Cardiac muscle cell (in vitro differentiated cells and primary cell): Measurements from ENCODE around the gene CACNA1C. TPM values are rescaled to one million over a fixed set of nuclear protein-coding genes. Genes with fewer than 3 reads are reported as not detected.

ENCODE experiments used
- DNase-seq, 2 donors: peaks; one replicate each; pipeline versions ENCODE4 v3.0.0 to v3.0.0-alpha.2; 2010 to 2017; ENCODE audit warnings: low read depth in 1 of 2, low spot score in 1 of 2
- H3K27ac ChIP-seq: fragments of 200-600 bp; sonication (generic); 2 replicates; pipeline ENCODE4 v1.5.1; 2016
- H3K27me3 ChIP-seq: fragments of 200-600 bp; sonication (generic); 2 replicates; pipeline ENCODE4 v1.6.0; 2016; ENCODE audit warnings: control low read depth
- H3K36me3 ChIP-seq: fragments of 200-600 bp; sonication (generic); 2 replicates; pipeline ENCODE4 v1.5.1; 2016; ENCODE audit warnings: control low read depth
- H3K4me1 ChIP-seq: fragments of 200-600 bp; sonication (generic); 2 replicates; pipeline ENCODE4 v1.8.1; 2017; ENCODE audit warnings: low read depth, mild to moderate bottlenecking, mixed run types
- H3K4me3 ChIP-seq: fragments of 200-600 bp; sonication (generic); 2 replicates; pipeline ENCODE4 v1.5.1; 2016; ENCODE audit warnings: mild to moderate bottlenecking
- H3K9me3 ChIP-seq: fragments of 200-600 bp; sonication (generic); 2 replicates; pipeline ENCODE4 v1.5.1; 2017; ENCODE audit warnings: low read depth, mild to moderate bottlenecking, control low read depth
- polyA plus RNA-seq: library from polyadenylated mRNA; unstranded; fragments of >200 nt; fragmentation: Nextera tagmentation; extraction: Ambion mirVana; gene quantifications from 2 replicates; pipeline ENCODE4 v1.2.1, GENCODE V29; 2016
- total RNA-seq: library from RNA; depleted of rRNA; stranded (reverse); fragments of >200 nt; gene quantifications from 2 replicates; pipeline ENCODE4 v1.2.3, GENCODE V29; 2016
- TF ChIP-seq, protein P1 (sequence below): IDR thresholded peaks from 2 replicates; pipeline ENCODE4 v1.5.1; 2012; ENCODE audit warnings: low read depth, mild to moderate bottlenecking, low read length

Gene CACNA1C
- total and polyA plus RNA-seq, 2 experiments from 2014 or later = 40.8 to 77.8 TPM

DNA sequence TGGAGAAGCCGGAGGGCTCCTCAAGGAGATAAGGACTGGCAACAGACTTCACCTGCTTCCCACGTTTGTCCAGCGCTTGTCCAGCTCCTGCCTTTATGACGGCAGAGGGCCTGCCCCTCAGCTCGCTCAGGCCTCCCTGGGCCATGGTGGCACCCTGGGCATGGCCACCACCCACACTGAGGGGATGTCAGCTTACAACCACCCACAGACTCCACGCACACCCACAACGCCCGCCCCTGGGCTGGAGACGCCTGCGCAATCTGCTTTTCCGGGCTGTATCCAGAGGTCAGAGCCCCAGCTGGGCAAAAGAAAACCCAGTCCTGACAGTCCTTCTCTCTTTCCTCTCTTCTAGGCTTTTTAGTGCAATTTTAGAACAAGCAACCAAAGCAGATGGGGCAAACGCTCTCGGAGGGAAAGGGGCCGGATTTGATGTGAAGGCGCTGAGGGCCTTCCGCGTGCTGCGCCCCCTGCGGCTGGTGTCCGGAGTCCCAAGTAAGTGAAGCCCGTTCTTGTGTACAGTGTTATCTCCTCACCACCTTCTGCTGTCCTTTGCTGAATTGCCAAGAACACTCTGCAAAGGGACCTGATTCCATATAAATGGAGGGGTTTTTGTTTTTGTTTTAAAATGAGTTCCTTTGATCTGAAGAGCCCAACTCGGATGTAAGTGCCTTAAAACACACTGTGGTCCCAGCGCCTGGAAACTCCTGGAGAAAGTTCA is 404.6 kb downstream of the CACNA1C start:
- Histone ChIP-seq H3K27me3 (no peaks in the 10 kb centered on the region), H3K4me3 (no peak overlapping the region), H3K27ac (no peak overlapping the region), H3K4me1 (no peaks in the 10 kb centered on the region), H3K36me3 (peaks cover 5% of the 10 kb centered on the region), H3K9me3 (no peaks in the 10 kb centered on the region)
- TF ChIP-seq, protein P1, sequence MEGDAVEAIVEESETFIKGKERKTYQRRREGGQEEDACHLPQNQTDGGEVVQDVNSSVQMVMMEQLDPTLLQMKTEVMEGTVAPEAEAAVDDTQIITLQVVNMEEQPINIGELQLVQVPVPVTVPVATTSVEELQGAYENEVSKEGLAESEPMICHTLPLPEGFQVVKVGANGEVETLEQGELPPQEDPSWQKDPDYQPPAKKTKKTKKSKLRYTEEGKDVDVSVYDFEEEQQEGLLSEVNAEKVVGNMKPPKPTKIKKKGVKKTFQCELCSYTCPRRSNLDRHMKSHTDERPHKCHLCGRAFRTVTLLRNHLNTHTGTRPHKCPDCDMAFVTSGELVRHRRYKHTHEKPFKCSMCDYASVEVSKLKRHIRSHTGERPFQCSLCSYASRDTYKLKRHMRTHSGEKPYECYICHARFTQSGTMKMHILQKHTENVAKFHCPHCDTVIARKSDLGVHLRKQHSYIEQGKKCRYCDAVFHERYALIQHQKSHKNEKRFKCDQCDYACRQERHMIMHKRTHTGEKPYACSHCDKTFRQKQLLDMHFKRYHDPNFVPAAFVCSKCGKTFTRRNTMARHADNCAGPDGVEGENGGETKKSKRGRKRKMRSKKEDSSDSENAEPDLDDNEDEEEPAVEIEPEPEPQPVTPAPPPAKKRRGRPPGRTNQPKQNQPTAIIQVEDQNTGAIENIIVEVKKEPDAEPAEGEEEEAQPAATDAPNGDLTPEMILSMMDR = no peak
- DNase-seq = no peak

DNA sequence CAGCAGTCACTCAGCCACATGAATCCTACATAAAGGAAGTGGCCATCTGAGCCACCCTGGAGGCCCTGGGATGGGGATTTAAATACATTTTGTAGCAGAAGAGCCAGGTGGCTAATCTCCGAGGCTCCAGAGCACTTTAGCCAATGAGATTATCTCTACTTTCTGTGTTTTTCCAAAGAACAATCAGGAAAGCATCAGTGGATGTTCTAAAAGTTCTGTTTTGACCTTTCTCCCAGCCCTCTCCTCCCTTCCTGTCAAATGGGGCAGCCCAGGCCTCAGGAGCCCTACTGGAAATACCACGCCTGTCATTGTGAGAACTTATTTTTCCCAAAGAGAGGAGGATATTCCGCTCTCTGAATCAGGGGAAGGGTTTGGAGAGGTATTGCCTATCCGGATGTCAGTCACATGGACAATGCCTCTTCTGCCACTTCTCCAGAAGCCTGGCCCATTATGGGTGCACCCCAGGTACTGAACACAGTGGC is 405.2 kb downstream of the CACNA1C start:
- no peaks in the 10 kb centered on the region for H3K9me3 ChIP-seq
- H3K4me1 ChIP-seq = no peaks in the 10 kb centered on the region
- DNase-seq = no peak
- H3K4me3 ChIP-seq = no peak overlapping the region
- H3K27ac ChIP-seq = no peak overlapping the region
- H3K36me3 ChIP-seq = peaks cover 5% of the 10 kb centered on the region
- TF ChIP-seq, protein P1 = no peak
- no peaks in the 10 kb centered on the region for H3K27me3 ChIP-seq

DNA sequence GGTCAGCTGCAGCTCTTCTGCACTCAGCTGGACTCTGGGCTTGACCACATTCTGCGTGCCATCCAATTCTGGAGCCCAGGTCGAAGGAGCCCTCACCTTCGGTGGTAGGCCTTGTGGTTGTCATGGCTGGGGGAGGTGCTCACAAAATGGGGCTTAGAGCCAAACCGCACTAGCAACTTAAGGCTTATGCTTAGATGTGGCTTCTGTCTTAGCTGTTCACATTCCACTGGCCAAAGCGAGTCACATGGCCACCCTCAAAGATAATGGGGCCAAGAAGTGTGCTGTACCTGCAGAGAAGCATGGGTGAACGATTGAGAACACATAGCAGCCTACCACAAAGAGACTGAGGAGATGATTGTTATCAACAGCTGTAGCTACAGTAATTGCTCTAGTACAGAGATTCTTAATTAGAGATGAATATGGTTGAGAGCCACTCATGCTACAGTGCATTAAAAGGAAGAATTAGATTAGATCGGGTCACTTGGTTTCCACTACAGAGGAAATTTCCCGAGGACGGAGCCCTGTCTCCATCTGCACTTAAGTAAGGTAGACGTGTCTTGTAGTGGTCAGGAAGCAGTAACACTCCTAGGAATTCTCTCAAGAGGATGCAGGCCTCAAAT is 407.4 kb downstream of the CACNA1C start:
- H3K4me3 ChIP-seq = no peak overlapping the region
- TF ChIP-seq, protein P1 = no peak

DNA sequence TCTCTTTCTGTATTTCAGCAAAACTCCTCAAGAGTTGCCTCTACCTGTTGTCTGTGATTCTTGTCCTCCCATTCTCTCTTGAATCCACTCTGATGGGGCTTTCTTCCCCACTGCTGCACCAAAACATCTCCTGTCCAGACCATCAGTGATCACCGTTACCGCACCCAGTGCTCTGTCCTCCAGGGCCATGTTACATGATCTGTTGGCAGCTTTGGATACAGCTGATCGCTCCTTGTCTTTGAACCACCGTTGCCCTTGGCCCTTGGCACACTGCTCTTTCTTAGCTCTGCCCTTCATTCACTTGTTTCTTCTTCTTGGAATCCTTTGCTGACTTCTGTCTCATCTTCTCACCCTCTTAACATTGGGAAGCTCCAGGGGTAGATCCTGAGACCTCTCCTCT is 408.3 kb downstream of the CACNA1C start:
- no peaks in the 10 kb centered on the region for H3K27me3 ChIP-seq
- DNase-seq = no peak
- H3K36me3 ChIP-seq = peaks cover 3% of the 10 kb centered on the region
- TF ChIP-seq, protein P1 = no peak
- H3K4me3 ChIP-seq = no peak overlapping the region
- no peaks in the 10 kb centered on the region for H3K4me1 ChIP-seq
- no peaks in the 10 kb centered on the region for H3K9me3 ChIP-seq
- no peak overlapping the region for H3K27ac ChIP-seq

More for the DNA sequence above, 407.4 kb downstream of the CACNA1C start:
- peaks cover 3% of the 10 kb centered on the region for H3K36me3 ChIP-seq
- no peak overlapping the region for H3K27ac ChIP-seq
- H3K9me3 ChIP-seq = no peaks in the 10 kb centered on the region
- H3K4me1 ChIP-seq = no peaks in the 10 kb centered on the region
- no peak for DNase-seq
- no peaks in the 10 kb centered on the region for H3K27me3 ChIP-seq

DNA sequence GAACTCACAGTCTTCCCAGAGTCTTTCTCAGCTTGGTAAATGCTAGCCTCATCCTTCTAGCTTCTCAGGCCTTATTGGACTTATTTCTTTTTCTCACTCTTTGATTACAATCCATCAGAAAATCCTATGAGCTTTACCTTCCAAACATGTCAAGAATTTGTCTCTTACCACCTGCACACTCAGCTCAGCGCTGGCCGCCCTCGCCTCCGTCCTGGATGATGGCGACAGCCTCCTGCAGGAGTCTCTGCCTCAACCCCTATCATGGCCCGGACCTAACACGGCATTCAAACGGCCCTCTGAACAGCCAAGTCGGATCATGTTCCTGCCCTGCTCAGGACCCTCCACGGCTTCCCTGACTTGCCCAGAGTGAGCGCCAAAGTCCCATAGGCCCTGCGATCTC is 408.9 kb downstream of the CACNA1C start:
- H3K4me3 ChIP-seq = no peak overlapping the region
- peaks cover 3% of the 10 kb centered on the region for H3K36me3 ChIP-seq
- TF ChIP-seq, protein P1 = no peak
- no peaks in the 10 kb centered on the region for H3K4me1 ChIP-seq
- H3K27ac ChIP-seq = no peak overlapping the region
- no peaks in the 10 kb centered on the region for H3K9me3 ChIP-seq
- no peaks in the 10 kb centered on the region for H3K27me3 ChIP-seq
- no peak for DNase-seq
